NCI-H82 treated with DMSO at 0.1 percent for 48 hours (cell line): ENCODE data around the gene ALG9.
"Not testable (repeated sequence)": the region's sequence is repeated elsewhere in the genome, so short reads cannot be mapped to it uniquely, and the experiment has no call there.

ENCODE experiments used
- DNase-seq: peaks from one replicate; lab custom pipeline; 2025; ENCODE audit not compliant: unreplicated experiment; lab: John Stamatoyannopoulos, UW

ALG9 gene

GRCh38 chr11:111885053-111885452, 13.7 kb upstream of the ALG9 start:
- DNase-seq, result not testable (repeated sequence)

GRCh38 chr11:111882202-111882601, 10.8 kb upstream of the ALG9 start:
- no peak for DNase-seq

- no peak for DNase-seq
Measured at GRCh38 chr11:111879637-111879960, 8.2 kb upstream of the ALG9 start.

GRCh38 chr11:111878849-111879636, 7.7 kb upstream of the ALG9 start, which contains the start of the genes CFAP68 and FDXACB1:
TSS of gene CFAP68 (plus strand) at chr11:111879541. CDS start at chr11:111879561, 20 bp downstream.
TSS of gene FDXACB1 (minus strand) at chr11:111879165. CDS start at chr11:111879132, 33 bp downstream.
- peak; percentile 95 for DNase-seq

GRCh38 chr11:111878385-111878848, 7.0 kb upstream of the ALG9 start:
- DNase-seq, result no peak

GRCh38 chr11:111871693-111872161, 346 bp upstream of the ALG9 start:
- DNase-seq, result no peak

- no peak for DNase-seq
Measured at GRCh38 chr11:111870522-111870885, 877 bp downstream of the ALG9 start.

GRCh38 chr11:111870113-111870512, 1.3 kb downstream of the ALG9 start:
- no peak for DNase-seq

GRCh38 chr11:111860257-111860656, 11.1 kb downstream of the ALG9 start:
- DNase-seq, result no peak

- no peak for DNase-seq
Measured at GRCh38 chr11:111855506-111855905, 15.9 kb downstream of the ALG9 start.

GRCh38 chr11:111852103-111852502, 19.3 kb downstream of the ALG9 start:
- DNase-seq, result no peak

- no peak for DNase-seq
Measured at GRCh38 chr11:111851636-111852035, 19.7 kb downstream of the ALG9 start.

GRCh38 chr11:111851067-111851466, 20.3 kb downstream of the ALG9 start:
- DNase-seq, result no peak

- DNase-seq, result no peak
Measured at GRCh38 chr11:111849631-111850030, 21.8 kb downstream of the ALG9 start.

- DNase-seq, result no peak
Measured at GRCh38 chr11:111846636-111847035, 24.7 kb downstream of the ALG9 start.

GRCh38 chr11:111846063-111846462, 25.3 kb downstream of the ALG9 start:
- DNase-seq, result no peak

- no peak for DNase-seq
Measured at GRCh38 chr11:111845276-111846028, 25.9 kb downstream of the ALG9 start.

GRCh38 chr11:111843661-111844060, 27.7 kb downstream of the ALG9 start:
- no peak for DNase-seq

- DNase-seq, result peak; percentile 72
Measured at GRCh38 chr11:111841370-111842053, 29.9 kb downstream of the ALG9 start.

- DNase-seq, result no peak
Measured at GRCh38 chr11:111840143-111840542, 31.2 kb downstream of the ALG9 start.

GRCh38 chr11:111838054-111838453, 33.3 kb downstream of the ALG9 start:
- DNase-seq, result no peak
